Esophagus squamous epithelium (tissue), 4 donors: Measurements from ENCODE around the gene GRIN2D.

Experiments
- POLR2A ChIP-seq, 4 donors: fragments of 450-650 bp; IDR thresholded peaks; one replicate each; pipeline ENCODE4 v1.6.1; 2017; ENCODE audit warnings: antibody characterized with exemption in 4 of 4, mild to moderate bottlenecking in 4 of 4, moderate library complexity in 3 of 4
- TF ChIP-seq, protein P1 (sequence below), 6 experiments: fragments of 450-650 bp in 4 of 6; fragments of 200-600 bp in 2 of 6; sonication (generic) in 2 of 6; IDR thresholded peaks; one replicate each; pipeline ENCODE4 v1.5.1; 2016 to 2019; ENCODE audit warnings: antibody characterized with exemption in 6 of 6, mild to moderate bottlenecking in 4 of 6, moderate library complexity in 4 of 6

DNA sequence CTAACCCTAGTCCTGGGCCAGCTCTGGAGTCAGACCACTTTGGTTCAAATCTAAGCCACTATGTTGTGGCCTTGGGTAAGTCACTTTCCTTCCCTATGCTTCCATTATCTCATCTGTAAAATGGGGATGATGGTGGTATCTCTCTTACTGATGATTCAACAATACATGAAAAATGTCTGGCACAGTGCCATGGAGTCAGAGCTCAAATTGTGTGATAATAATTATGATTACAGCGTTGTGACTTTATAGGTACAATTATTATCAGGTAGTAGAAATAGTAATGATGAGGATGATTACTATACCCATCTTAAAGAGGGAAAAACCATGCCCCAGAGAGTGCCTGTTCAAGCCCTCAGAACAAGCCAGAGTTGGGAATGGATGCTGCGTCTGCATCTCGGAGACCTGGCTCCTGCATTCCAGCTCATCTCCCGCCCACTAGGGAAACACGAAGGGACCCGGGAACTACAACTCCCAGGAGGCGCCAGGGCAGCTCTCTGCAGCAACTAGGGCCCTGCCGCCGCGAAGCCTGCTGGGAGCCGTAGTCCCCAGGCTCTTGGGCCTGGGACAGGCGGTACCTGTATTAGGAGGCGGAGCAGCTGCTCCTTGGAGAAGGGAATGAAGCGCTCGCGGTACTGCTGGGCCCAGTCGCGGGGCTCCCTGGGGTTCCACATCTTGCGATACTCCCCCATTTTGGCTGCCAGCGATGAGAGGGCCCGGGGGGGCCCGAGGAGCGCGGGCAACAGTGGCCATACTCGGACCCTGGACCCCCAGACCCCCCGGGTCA is 30.6 kb upstream of the GRIN2D start:
- TF ChIP-seq, protein P1, sequence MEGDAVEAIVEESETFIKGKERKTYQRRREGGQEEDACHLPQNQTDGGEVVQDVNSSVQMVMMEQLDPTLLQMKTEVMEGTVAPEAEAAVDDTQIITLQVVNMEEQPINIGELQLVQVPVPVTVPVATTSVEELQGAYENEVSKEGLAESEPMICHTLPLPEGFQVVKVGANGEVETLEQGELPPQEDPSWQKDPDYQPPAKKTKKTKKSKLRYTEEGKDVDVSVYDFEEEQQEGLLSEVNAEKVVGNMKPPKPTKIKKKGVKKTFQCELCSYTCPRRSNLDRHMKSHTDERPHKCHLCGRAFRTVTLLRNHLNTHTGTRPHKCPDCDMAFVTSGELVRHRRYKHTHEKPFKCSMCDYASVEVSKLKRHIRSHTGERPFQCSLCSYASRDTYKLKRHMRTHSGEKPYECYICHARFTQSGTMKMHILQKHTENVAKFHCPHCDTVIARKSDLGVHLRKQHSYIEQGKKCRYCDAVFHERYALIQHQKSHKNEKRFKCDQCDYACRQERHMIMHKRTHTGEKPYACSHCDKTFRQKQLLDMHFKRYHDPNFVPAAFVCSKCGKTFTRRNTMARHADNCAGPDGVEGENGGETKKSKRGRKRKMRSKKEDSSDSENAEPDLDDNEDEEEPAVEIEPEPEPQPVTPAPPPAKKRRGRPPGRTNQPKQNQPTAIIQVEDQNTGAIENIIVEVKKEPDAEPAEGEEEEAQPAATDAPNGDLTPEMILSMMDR (IDR thresholded peaks at IDR 0.05) = peak in 4 of 6 experiments; percentile 12 to 26 (median 24)
- peak in 2 of 4 donors; percentile 9 to 30 for TF ChIP-seq POLR2A (IDR thresholded peaks at IDR 0.05)
